NCI-H2081 (cell line): ENCODE data around the gene TMOD3.
A peak's percentile ranks its signal among the peaks of the same experiment; 100 is the strongest.
"Not testable (repeated sequence)": the region's sequence is repeated elsewhere in the genome, so short reads cannot be mapped to it uniquely, and the experiment has no call there.

Source experiments
- DNase-seq, 2 experiments: peaks; one replicate each; lab custom pipeline; 2025; lab: John Stamatoyannopoulos, UW

Gene TMOD3

DNA sequence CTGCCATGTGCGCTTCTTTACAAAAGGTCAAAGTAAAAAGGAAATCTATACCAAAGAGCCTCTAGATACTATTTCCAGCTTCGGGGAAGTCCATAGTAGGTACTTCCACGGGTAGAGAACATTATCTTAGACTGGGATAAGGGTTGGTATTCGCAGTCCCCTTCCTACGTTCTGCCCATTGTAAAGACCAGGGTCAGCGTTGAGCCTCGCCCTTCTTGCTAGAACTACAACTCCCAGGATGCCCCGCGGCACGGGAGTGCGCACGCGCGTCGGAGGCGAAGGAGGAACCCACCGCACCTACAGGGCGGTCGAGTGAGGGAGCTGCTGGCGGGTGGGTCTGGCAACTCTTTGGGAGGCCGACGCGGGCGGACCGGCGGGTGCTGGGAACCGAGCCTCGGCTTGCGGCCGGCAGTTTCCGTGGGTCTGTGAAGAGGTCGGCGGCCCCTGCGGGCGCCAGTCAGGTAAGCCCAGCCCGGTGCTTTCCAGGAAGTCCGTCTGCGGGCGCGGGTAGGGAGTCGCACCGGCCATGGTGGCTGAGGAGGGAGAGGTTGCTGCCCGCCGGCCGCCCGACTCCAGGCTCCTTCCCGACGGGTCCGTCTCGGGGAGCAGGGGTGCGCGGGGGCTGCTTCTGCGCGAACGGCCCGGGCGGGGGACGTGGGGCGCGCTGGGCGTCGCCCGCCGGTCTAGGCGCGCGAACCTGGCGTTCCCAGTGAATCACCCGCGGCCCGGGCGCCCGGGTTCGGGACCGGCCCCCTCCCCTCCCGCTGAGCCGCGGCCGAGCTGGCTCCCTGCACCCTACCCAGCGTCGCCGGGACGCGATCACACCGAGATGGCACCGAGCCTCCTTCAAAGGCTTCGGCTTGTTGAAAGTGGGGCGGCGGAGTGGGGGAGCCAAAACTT is at the start of gene TMOD3:
Gene TMOD3, plus strand, starts transcription at position 278 of the 900 bp plus-strand sequence. CDS start 33,232 bp downstream, outside the sequence.
- DNase-seq, result peak; percentile 88 to 93

DNA sequence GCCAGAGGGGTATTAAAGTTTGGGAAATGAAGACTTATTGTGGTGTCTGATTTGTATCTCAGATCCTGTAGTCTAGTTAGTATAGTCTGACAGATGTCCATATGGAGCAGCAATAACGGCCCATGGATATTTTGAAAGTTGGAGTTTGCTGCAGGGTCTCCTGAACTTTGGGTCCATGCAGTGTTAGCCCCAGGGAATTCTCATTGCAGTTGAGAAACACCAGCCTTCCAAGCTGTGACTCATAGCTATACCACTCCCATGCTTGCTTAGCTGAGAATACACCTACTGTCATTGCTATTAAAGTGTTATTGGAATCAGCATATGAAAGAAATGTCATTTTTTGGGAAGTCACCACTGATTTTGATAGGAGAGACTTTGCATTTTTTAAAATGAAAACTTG is 48.8 kb upstream of the TMOD3 start:
- DNase-seq, result no peak

DNA sequence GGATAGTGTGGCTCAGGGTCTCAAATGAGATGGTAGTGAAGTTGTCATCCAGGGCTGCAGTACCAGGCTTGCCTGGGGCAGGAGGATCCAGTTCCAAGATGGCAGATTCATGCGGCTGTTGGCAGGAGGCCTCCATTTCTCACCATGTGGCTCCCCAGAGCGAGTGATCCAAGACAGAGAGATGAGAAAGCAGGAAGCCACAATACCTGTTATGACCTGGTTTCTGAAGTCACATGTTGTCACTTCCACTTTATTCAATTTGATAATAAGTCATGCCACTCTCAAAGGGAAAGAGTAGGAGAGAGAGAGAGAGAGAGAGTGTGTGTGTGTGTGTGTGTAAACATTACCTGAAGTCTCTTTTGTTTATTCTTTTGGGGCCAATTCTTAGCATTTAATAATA is 47.9 kb upstream of the TMOD3 start:
- DNase-seq, result no peak

DNA sequence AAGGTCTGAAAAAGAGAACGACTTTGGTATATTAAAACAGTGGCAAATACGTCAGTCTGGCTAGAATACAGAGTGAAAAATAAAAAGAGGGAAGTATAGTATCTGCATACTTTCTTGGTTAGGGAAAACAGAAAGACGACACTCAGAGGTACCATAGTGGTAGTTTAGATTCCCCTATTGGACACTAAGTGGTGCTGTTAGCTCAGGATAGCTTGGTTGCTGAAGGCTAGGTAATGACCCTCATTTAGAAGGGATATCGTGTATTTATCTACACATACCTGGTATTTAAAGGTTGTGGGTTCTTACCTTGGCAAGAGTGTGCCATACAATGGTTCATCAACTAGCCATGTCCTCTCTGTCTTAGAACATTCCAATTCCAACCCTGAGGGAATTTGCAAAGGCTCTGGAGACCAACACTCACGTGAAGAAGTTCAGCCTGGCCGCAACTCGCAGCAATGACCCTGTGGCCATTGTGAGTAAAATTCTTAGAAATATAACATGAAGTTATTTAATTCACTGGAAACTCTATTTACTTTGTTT is 47.0 kb upstream of the TMOD3 start:
- peak in 1 of 2 experiments; percentile 39 for DNase-seq

DNA sequence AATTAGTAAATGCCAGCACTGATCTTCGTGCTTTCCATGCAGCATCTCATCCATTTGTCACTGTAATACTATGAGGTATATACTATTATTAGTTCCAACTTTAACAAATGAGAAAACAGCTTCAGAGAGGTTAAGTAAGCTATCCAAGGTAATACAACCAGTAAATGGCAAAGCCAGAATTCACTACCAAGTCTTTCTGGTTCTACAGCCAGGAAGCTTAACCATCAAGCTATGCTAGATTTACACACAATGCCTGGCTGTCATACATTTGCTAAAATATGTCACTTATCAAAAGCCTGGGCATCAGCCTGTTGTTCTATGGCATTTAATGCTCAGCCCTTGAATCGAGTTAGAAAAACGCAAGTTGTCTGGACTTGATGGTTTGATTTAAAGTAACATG is 45.5 kb upstream of the TMOD3 start:
- no peak for DNase-seq

DNA sequence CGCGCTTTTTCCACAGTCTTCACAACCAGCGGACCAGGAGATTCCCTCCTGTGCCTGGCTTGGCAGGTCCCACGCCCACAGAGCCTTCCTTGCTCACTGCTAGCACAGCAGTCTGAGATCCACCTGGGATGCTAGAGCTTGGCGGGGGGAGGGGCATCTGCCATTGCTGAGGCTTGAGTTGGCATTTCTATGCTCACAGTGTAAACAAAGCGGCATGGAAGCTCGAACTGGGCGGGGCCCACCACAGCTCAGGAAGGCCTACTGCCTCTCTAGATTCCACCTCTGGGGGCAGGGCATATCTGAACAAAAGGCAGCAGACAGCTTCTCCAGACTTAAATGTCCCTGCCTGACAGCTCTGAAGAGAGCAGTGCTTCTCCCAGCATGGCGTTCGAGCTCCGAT is 42.3 kb upstream of the TMOD3 start:
- not testable (repeated sequence) for DNase-seq

DNA sequence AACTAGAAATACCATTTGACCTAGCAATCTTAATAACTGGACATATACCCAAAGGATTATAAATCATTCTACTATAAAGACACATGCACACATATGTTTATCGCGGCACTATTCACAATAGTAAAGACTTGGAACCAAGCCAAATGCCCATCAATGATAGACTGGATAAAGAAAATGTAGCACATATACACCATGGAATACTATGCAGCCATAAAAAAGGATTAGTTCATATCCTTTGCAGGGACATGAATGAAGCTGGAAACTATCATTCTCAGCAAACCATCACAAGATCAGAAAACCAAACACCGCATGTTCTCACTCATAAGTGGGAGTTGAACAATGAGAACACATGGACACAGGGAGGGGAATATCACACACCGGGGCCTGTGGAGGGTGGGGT is 37.0 kb upstream of the TMOD3 start:
- not testable (repeated sequence) for DNase-seq

DNA sequence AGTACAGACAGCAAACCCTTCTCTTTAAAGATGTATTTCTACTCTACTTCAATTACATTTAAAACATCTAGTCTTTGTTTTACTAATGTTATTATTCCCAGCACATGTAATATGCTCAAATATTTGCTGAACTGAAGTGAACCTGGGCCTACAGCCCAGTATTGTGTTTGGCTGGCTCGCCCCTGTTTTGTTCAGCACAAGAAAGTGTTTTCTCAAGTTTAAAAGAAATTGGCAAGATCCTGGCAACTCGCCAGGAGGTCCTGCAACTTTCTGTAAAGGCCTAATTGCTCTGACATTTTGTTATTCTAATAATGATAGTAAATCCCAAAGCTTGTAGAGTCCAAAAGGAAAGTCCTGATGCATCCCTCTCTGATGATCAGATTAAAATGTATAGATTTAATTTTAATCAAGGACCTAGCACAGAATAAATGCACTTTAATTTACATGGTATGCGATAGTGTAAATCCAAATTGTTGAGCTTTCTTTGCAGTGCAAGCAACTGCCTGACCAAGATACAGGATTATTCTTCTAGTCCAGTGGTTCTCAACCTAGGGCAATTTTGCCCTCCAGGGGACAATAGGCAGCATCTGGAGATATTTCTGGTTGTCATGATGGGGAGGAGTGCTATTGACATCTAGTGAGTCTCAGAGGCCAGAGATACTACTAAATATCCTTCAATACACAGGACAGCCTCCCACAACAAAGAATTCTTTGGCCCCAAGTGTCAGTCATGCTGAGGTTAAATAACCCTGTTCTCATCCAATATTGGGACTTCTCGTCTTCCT is 35.7 kb upstream of the TMOD3 start:
- peak in 1 of 2 experiments; percentile 17 for DNase-seq

DNA sequence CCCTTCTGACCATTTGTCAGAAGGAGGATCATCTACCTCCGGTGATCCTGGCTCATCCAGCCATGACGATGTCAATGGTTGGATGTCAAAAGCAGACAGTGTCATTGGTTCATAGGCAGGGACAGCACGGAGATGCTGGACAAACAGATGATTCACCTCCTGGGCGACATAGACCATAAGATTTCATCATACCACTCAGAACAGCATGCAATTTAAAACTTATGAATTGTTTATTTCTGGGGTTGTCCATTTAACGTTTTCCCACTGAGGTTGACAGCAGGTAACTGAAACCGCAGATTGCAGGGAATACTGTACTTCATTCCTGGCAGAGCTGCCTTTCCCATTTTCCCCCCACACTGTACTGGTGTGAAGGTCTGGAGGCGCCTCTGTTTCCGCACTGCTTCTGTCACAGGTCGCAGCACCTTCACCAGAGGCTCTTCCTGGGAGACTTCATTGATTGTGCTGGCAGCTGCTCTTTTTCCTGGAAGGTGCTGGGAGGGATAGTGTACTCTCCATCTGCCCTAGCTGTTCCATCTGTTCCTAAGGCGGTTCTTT is 32.5 kb upstream of the TMOD3 start:
- DNase-seq, result no peak

DNA sequence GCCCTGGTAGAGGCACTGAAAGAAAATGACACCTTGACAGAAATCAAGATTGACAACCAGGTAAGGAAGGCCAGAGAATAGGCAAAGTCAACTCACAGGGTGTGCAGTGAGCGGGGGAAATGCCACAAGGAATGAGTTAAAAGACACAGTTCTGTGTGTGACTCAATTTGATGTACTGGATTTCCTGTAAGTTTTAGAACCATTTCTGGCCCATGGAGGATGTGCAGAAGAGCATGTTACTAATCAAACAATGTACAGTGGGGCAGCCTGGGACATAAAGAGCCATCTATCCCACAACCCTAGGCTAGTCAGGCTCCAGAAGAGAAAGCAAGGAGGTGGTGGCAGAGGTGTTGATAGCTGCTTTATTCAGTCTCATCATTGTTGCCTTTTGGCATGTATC is 31.2 kb upstream of the TMOD3 start:
- DNase-seq, result no peak

DNA sequence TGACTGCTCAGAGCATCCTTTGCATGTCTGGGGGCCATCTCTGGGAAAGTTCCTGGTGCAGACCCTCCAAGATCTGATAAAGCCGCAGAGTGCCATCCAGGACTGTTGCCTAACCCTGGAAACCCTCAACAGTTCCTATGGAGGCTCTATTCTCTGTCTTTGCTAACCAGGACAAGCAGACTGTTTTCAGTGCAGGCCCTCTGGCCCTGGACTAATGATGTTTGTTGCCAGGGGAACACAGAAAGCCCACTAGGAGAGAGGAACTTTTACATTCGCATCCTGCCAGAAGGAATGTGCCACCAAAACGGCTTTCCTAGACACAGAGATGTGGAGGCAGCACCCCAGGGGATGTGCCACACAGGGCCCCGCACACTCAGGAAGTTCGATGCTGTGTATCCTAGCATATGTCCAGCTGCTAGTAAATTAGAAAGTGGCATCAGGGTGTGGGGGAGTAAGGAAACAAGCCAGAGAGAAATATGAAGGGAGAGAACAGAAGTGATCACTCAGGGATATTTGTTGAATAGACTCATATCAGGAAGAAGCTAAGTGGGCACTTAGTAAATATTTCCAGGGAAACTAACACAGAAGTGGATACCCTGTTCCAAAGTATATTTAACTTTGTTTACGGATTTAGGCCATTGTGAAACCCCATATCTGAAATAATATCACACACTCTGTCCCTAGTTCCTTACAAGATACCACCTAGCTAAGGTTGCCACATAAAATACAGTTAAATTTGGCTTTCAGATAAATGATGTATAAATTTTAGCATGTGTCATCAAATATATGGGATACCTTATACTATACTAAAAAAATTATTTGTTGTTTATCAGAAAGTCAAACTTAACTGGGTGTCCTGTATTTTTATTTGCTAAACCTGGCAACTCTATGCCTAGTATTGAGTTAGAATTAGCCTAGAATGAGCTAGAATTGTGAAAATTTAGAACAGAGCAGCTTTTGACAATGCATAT is 29.9 kb upstream of the TMOD3 start:
- no peak for DNase-seq

DNA sequence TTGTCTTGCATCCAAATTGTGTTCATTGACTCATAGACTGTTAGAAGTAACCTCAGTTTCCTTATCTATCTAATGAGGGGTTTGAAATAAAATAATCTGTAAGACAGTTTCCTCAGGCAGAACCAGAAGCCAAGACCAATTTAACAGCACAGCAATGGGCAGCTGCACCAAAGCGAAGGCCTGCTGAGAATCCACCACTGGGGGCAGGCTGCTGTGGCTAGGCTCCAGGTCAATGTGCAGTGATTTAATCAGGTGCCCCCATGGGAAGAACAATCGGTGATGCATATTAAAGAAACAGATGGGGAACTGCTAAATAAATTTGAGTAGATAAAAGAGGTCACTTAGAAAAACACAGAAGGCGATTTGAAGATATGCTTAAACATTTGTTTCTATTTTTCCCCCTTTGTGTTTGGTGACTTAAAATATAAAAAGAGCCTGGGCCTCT is 28.0 kb upstream of the TMOD3 start:
- DNase-seq, result peak; percentile 37 to 56

DNA sequence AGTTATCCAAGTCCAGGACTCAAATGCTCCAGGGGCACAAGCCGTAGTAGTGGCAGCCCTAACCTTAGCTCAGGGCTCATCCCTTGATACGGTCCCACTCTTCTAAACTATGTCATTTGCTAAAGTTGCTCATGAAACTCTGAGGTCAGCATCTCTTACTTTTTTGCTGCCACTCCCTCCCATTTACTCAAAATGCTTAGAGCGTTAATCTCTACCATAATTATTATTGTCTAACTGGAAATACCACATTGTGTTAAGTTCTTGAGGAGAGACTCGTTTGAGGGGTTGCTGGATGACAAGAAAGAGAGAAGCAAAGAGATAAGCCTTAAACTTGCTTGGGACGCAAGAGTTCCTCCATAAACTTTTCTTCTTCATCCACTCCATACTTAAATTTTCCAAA is 26.9 kb upstream of the TMOD3 start:
- no peak for DNase-seq

DNA sequence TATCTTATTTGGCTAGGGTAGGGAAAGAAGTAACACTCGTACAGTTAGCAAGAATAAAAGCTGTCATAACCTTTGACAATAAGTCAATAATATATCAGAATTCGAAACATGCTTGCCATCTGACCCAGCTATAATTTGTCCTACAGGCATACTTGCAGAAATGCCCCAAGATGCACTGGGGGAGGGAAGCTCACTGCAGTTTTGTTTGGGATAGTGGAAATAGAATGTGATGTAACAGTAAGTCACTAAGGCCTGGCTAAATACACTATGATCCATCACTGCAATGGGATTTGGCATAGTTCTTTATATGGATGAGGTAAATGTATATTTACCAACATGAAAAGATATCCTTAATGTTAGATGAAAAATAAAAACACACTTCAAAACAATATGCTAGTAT is 25.5 kb upstream of the TMOD3 start:
- no peak for DNase-seq

DNA sequence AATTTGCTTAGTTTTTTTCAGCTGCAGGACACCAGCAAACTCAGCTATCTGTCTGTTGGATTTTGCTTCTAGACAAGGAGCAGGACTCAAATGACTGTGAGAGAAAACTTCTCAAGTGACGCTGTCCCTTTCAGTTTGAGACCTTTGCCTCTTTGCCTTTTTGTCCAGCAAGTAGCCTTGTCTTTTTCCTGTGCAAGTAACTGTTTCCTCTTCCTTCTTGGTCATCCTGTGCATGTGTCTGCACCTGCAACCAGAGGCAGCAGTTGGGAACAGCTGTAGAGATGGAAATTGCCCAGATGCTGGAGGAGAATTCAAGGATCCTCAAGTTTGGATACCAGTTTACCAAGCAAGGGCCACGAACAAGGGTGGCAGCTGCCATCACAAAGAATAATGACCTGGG is 23.3 kb upstream of the TMOD3 start:
- DNase-seq, result no peak

DNA sequence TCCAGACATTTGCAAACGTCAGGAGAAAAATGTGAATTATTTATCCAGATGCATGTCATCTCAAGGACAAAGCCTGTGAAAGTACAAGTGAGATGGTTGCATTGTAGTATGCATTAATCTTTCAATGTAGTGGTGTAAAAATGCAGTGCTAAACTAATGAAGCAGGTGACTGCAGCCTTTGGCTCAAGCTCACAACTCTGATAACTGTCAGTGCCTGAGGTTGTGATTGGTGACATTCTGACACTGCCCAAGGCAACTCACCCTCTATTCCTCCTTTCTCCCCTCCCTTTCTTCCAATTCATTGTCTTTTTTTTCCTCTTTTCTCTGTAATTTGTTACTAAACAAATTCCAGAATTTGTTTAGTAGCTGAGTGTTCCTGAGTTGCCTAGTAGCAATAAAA is 20.0 kb upstream of the TMOD3 start:
- no peak for DNase-seq

DNA sequence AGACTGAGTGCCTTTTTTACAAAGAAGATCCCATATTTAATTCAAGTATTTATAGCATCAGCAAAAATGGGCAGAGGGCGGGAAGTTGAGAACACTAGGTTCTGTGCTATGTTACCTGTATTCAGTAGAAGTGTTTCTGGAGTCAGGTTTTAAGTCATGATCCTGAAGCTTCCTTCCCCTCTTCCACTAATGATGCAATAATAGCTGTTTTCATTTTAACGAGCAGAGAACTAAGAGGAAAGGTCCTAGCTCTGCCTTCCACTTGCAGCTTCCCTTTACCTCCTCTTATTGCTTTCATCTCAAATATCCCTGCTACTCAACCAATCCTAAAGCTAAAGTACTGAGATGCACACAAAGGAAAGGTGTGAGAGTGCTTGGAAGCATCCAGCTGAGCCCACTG is 16.9 kb upstream of the TMOD3 start:
- no peak for DNase-seq

DNA sequence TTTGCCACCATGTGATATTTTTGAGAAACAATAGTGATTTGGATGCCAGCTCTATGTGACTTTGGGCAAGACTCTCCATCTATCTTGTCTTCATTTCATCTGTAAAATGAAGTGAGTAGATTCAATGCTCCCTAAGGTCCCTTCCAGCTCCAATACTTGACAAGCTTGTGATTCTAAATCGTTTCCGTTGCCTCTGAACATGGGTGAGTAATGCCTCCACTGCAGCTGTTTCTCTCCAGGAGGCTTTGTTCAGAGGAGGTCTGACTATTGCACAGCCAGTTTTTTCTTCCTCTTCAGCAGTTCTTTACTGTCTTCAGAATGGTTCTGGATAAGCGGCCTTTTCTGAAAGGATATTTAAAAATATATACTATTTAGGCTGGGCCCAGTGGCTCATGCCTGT is 14.8 kb upstream of the TMOD3 start:
- no peak for DNase-seq

DNA sequence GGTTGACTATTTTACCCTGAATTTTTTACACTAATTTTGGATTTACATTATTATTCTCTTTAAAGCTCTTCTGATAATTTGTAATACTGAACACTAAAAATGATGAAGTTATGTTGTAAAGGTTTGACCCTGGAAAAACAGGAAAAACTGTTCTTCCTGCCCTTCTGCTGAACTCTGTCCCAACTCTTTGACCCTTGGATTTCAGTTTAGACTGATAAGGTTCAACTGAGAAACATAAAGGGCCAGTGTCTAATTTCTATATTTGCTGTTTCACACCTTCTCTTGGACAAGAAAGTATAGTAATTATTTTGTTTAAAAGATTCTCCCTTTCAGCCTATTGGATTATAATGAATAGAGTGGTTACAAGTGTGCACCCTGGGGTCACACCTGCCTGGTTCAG is 12.8 kb upstream of the TMOD3 start:
- peak in 1 of 2 experiments; percentile 32 for DNase-seq

DNA sequence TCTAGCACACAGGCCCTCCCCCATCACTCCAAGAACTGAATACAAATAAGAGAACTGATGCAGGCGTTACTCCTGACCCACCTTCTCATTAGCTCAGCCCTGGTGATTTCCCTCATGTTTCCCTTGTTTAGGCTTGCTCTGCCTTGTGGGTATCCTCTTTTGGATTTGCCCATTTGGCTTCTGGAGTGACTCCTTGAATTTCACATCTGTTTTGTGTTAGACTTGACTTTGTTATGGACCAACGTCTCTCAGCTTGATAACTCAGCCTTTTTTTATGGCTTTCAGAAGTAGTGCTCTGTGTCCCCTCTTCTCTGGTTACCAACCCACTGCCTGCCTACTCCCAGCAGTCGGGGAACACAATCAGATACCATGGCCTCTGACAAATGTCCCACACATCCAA is 11.3 kb upstream of the TMOD3 start:
- DNase-seq, result no peak

DNA sequence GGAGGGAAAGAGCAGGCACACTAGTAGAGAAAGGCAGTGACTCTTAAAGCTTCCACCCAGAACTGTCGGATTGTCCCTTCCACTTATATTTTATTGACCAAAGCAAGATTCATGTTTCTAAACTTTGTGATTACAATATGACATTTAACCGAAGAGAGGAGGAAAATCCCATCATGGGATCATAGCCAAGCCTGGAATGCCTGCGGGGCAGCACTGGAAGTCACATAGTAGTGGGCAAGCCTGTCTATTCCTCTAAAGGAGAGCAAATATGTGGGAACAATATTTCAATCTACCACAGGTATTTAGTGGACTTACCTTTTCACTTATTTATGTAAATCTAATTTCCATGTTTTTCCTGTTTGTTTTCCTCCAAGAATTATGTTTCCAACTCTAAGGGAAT is 3.8 kb upstream of the TMOD3 start:
- DNase-seq, result no peak
